HG02642 (cell line): ENCODE measurements around the gene ZNF513.
A peak's percentile ranks its signal among the peaks of the same experiment; 100 is the strongest.

Experiments used
- ATAC-seq: cut with Tn5 transposase; IDR thresholded peaks from one replicate; pipeline ENCODE4 v1.9.1; 2021; ENCODE audit warnings: mild to moderate bottlenecking; ENCODE audit not compliant: unreplicated experiment, poor library complexity

ZNF513 gene

DNA sequence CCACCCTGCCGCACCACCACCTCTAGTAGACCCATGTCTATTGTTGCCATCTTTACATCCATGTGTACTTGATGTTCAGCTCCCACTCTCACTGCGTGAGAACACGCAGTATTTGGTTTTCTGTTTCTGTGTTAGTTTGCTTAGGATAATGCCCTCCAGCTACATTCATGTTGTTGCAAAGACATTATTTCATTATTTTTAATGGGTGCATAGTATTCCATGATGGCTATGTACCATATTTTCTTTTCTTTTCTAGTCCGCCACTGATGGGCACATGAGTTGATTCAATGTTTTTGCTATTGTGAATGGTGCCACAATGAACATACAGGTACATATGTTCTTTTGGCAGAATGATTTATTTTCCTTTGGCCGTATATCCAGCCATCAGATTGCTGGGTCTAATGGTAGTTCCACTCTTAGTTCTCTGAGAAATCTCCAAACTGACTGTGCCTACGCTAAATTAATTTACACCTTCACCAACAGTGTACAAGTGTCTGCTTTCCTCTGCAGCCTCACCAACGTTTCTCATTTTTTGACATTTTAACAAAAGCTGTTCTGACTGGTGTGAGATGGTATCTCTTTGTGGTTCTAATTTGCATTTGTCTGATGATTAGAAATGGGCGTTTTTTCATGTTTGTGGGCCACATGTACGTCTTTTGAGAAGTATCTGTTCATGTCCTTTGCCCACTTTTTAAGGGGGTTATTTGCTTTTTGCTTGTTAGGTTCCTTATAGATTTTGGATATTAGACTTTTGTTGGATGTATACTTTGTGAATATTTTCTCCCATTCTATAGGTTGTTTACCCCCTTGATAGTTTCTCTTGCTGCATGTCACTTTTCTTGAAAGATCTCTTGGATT lies 10.5 kb upstream of the ZNF513 start:
- no peak for ATAC-seq

GRCh38 chr2:27381577-27382181 lies 1.1 kb upstream of the ZNF513 start:
- ATAC-seq = no peak

GRCh38 chr2:27379836-27380625 lies 503 bp downstream of the ZNF513 start:
- no peak for ATAC-seq

DNA sequence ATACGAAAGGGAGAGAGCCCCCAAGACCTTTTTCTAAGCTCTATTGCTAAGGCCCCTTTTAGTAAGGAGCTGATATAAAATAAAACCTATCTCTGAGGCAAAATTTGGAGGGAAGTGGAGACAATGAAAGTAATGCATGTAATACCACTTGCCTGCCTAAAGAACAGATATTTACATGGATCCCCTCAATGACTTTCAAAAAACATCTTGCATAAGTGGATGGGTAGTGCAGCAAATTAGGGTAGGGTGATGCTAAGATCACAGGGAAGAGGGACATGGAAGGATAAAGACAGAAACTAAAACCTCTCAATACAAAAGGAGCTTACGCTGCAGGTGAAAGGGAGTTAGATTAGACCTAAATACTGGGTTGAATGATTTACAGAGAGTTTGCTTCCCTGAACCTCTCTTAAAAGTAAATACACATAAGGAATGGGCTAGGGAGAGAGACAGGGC lies 1.1 kb downstream of the ZNF513 start:
- ATAC-seq = no peak

- no peak for ATAC-seq
Measured at GRCh38 chr2:27378809-27379290, 1.7 kb downstream of the ZNF513 start.

DNA sequence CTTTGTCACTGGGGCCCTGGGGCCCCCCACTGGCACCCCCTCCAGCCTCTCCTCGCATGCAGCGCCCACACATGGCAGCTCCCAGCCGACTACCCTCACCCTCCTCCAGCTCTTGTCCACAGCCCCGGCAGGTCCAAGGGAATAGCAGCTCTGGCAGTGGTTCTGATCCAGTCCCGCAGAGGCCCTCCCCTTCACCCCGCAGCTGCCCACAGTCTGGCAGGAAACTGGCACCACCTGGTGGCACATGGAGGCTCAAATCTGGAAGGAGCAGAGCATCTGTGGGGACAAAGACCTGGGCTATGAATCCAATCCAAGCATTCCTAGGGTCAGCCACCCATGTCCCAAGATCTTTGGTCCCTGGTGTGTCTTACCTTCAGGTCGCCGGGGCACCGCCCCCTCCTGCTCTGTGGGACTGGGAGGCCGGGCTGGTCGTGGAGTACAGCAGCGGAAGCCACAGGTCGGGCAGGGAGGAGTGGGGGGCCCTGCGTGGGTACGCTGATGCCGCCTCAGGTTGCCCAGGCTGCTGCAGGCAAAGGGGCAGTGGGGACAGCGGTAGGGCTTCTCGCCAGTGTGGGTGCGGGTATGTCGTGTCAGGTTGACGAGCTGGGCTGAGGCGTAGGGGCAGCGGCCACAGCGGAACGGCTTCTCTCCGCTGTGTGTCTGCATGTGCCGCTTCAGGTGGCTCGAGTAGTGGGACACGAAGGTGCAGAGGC lies 2.3 kb downstream of the ZNF513 start:
- ATAC-seq = no peak

GRCh38 chr2:27377618-27378095 lies 2.9 kb downstream of the ZNF513 start:
- ATAC-seq = no peak

DNA sequence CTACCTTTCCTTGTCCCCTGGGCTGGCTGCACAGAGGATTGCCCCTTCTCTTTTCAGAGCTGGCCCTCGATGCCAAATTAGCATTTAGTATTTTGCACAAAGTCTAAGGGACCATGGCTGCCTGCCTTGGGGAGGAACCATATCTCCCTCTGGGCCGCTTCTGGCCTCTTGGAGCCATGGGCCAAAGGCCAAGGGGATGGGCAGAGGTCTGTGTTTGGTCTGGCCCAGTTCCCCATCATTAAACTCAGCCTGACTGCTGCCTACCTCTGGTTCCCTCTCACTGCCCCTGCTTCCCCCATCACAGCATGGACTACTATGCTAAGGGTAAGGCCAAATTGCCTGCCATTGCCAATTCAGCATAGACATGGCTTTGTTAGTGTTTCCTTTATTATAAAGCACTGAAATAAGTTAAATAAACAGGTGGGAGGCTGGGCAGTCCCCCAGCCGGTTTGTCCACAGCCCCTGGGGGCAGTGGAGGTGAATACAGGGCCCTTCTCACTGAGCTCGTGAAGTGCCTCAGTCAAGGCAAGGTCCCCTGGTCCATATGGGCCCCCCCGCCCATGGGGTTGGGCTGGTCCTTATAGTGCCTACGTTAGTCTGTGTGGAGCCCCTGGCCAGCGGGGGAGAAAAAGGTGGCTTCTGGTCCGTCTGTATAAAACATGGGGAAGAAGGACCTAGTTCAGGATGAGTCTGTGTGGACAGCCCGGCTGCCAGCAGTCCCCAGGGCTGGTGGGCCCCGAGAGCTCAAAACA lies 3.5 kb downstream of the ZNF513 start:
- no peak for ATAC-seq

DNA sequence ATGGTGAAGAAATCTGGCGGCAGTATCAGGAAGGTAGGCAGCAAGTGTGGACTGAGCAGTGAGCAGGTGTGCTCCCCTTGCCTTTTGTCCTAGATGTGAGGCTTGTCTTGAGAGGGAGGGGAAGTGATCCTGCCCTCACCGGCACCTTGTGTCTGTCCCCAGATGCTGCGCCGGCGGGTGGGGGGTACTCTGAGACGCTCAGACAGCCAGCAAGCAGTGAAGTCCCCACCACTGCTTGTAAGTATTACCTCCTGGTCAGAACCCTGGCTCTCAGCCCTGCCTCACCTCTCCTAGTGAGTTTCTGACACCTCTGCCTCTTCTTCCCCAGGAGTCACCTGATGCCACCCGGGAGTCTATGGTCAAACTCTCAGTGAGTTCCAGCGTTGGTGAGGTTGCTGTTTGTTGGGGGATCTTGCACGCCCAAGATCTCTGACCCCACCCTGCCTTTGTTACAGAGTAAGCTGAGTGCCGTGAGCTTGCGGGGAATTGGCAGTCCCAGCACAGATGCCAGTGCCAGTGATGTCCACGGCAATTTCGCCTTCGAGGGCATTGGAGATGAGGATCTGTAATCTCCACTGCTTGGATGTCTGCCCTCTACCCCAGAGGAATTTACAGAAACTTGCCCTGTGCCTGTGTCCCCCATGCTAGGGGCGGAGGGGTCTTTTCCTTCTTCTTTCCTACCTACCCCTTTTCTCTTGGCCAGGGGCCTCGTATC lies 4.2 kb downstream of the ZNF513 start:
- no peak for ATAC-seq

DNA sequence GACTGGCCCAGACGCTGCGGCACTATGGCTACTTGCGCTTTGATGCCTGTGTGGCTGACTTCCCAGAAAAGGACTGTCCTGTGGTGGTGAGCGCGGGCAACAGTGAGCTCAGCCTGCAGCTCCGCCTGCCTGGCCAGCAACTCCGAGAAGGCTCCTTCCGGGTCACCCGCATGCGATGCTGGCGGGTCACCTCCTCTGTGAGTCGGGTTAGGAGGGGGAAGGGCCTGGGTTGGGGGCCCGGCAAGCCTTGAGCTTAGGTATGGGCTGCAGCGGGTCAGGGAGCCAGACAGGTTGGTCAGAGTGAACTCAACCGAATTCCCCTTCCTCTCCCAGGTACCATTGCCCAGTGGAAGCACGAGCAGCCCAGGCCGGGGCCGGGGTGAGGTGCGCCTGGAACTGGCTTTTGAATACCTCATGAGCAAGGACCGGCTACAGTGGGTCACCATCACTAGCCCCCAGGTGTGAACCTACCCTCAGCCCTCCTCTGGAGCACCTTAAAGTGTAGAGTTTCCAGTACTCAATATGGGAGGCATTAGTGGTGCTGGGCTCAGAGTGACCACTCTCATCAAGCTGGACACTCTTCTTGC lies 4.9 kb downstream of the ZNF513 start:
- no peak for ATAC-seq

- ATAC-seq = no peak
Measured at GRCh38 chr2:27373567-27373966, 7.0 kb downstream of the ZNF513 start.

DNA sequence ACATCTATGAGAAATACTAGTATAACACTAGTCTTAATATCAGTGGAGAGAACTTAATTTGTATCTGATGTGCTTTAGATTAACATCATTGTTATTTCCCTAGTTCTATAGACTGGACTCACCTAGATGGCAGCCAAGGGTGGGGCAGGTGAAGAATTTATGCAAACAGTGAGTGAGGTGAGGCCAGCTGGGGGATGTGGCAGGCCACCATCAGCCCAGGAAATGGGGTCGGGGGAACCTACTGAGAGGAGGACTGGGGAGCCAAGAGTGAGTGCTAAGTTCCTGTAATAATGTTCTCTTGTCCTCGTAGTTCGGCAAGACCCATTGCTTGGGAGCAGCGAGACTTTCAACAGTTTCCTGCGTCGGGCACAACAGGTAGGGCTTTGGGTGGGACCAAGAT lies 7.6 kb downstream of the ZNF513 start:
- no peak for ATAC-seq

GRCh38 chr2:27370816-27371620 lies 9.5 kb downstream of the ZNF513 start:
- peak; percentile 31 for ATAC-seq

DNA sequence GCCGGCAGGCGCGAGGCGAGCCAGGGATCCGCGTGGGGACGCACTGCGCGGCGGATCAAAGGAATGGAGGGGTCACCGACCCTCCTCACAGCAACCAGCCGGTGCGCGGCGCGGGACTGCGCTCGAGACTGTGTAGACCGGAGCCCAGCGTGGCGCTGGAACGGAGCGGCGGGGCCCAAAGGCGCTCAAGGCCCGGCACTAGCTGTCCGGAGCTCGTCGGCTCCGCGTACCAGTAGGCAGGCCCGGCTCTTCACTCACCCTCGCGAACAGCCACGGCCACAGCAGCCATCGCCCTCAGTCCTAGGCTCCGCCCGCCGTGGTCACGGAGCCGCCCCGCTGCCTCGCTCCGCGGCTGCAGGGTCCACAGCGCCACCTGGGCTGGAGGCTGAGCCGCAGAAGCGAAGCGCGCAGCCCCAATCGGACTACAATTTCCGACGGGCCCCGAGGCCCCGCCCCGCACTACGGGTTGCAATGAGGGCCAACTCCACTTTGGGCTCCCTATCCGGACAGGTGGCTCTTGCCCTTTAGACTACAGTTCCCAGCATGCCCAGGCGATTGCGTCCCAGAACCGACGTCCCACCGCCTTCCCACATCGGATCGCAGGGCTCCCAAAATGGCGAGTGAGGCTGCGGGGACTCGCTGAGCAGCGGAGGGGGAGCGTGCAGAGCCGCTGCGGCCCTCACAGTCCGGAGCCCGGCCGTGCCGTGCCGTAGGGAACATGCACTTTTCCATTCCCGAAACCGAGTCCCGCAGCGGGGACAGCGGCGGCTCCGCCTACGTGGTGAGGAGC lies 10.3 kb downstream of the ZNF513 start, which contains the start of the genes EIF2B4 and SNX17:
Gene EIF2B4 (minus strand): TSS at position 313 of the 790 bp plus-strand sequence. CDS start 24 bp downstream, at position 289.
Gene SNX17 (plus strand): TSS at position 591 of the 790 bp plus-strand sequence. CDS start 128 bp downstream, at position 719.
- ATAC-seq = peak; percentile 92

DNA sequence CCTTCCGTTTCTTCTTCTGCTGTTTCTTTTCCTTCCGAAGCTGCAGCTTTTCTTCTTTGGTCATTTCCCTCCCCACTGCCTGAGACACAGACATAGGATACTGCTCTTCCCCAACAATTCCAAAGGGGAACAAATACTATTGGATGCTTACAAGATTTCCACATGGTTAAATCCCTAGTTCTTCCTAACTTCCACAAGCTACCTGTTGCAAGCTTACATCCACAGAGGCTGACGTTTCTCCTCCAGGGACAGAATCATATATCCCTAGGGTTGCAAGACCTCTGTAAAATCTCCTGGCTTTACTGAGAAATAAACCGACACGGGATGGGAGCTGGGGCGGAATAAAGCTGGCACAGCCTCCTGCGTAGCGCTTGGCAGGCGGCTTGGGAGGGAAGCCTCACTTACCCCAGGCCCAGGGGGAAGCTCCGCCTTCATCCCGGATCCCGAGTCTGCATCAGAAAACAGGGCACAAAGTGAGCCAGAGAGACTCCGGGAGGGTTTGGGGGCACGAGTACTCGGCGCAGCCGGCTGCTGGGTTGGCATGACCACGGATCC lies 11.0 kb downstream of the ZNF513 start:
- ATAC-seq = no peak

DNA sequence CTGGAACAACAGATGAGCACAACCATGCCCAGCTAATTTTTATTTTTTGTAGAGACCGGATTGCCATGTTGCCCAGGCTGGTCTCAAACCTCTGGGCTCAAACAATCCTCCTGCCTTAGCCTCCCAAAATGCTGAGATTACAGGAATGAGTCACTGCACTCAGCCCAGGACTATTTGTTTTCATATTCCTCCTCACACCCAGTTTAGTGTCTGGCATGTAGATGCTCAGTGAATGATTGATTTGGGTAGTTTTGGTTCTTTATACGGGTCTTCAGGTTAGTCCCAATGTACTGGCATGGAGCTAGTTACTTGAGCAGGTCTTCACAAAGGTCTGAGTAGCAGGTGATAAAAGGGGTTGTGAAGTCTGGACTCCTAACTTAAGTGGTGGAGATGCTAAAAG lies 16.6 kb downstream of the ZNF513 start:
- ATAC-seq = no peak
